Upper lobe of left lung (tissue), 6 donors: ENCODE measurements around the gene TMEM182. TPM values are rescaled to one million over a fixed set of nuclear protein-coding genes. Genes with fewer than 3 reads are reported as not detected.

Experiments used
- ATAC-seq, 2 donors: fragments of 200-7000 bp; cut with Tn5 transposase; one replicate each; pipeline ENCODE4 v1.9.1; 2022; ENCODE audit warnings: mild to moderate bottlenecking in 2 of 2, moderate library complexity in 2 of 2; ENCODE audit not compliant: low FRiP score in 2 of 2
- DNase-seq, 2 donors: peaks; one replicate each; pipeline ENCODE4 v3.0.0-alpha.2; 2019 to 2020
- H3K27ac ChIP-seq, 4 donors: fragments of 200-600 bp; sonication (generic); one replicate each; pipeline ENCODE4 v1.5.1; 2016 to 2019
- H3K27me3 ChIP-seq, 4 donors: fragments of 200-600 bp; sonication (generic); one replicate each; pipeline ENCODE4 v1.5.1; 2017 to 2019
- H3K36me3 ChIP-seq, 4 donors: fragments of 200-600 bp; sonication (generic); one replicate each; pipeline ENCODE4 v1.5.1; 2016 to 2019
- H3K4me1 ChIP-seq, 4 donors: fragments of 200-600 bp; sonication (generic); one replicate each; pipeline ENCODE4 v1.5.1; 2018 to 2019
- H3K4me3 ChIP-seq, 4 donors: fragments of 200-600 bp; sonication (generic); one replicate each; pipeline ENCODE4 v1.5.1; 2017 to 2019; ENCODE audit warnings: mild to moderate bottlenecking in 2 of 4, moderate library complexity in 1 of 4
- H3K9me3 ChIP-seq, 4 donors: fragments of 200-600 bp; sonication (generic); one replicate each; pipeline ENCODE4 v1.5.1; 2018 to 2019
- CTCF ChIP-seq, 6 experiments: fragments of 450-650 bp in 4 of 6; fragments of 200-600 bp in 2 of 6; sonication (generic) in 2 of 6; IDR thresholded peaks; one replicate each; pipeline ENCODE4 v1.5.1; 2016 to 2019; ENCODE audit warnings: antibody characterized with exemption in 6 of 6
- EP300 ChIP-seq, 4 donors: sonication (generic); formaldehyde crosslinking; IDR thresholded peaks; one replicate each; pipeline ENCODE4 v1.5.1; 2017; ENCODE audit warnings: antibody characterized with exemption in 4 of 4, control low read depth in 2 of 4
- POLR2A ChIP-seq, 4 donors: fragments of 450-650 bp; IDR thresholded peaks; one replicate each; pipeline ENCODE4 v1.5.1; 2016 to 2017; ENCODE audit warnings: antibody characterized with exemption in 4 of 4, mild to moderate bottlenecking in 2 of 4
- POLR2AphosphoS5 ChIP-seq, 2 donors: sonication (generic); formaldehyde crosslinking; IDR thresholded peaks; one replicate each; pipeline ENCODE4 v1.5.1; 2017; ENCODE audit warnings: antibody characterized with exemption in 2 of 2
- WGBS, 2 donors: methylation state at CpG; one replicate each; pipeline ENCODE4 v1.1.5; 2017 to 2018; 5-methylcytosine and 5-hydroxymethylcytosine counted together
- total RNA-seq, 6 donors: library from RNA; depleted of rRNA in 4 of 6; stranded (reverse); fragments of >200 nt in 4 of 6; gene quantifications; one replicate each; pipeline versions ENCODE4 v1.1.0 to v1.2.1, GENCODE V29; 2016 to 2021
- donor health status: DM: no; HTN: no; CAD: no; lungs with moderate emphysema.
- donor health status: DM: no; HTN: yes; CAD: no; lungs with severe emphysema.

The TMEM182 gene
- total RNA-seq, 6 donors from 2014 or later: 1.7 to 5.6 (median 2.7) TPM; not detected in 2

GRCh38 chr2:102765061-102765460 is 3.2 kb downstream of the TMEM182 start:
- Histone ChIP-seq H3K4me3 (no peak overlapping the region), H3K9me3 (no peaks in the 10 kb centered on the region), H3K4me1 (no peaks in the 10 kb centered on the region), H3K27me3 (no peaks in the 10 kb centered on the region), H3K27ac (no peak overlapping the region), H3K36me3 (no peaks in the 10 kb centered on the region)
- ATAC-seq: no peak
- TF ChIP-seq CTCF (IDR thresholded peaks at IDR 0.05): no peak
- TF ChIP-seq EP300 (IDR thresholded peaks at IDR 0.05): no peak
- WGBS, 2 donors: 90 to 100% methylated on average over 1 of the region's 1 CpG
- DNase-seq: no peak

- TF ChIP-seq POLR2AphosphoS5 (IDR thresholded peaks at IDR 0.05): no peak
- TF ChIP-seq POLR2A (IDR thresholded peaks at IDR 0.05): no peak
- no peak for TF ChIP-seq EP300 (IDR thresholded peaks at IDR 0.05)
- no peaks in the 10 kb centered on the region for H3K36me3 ChIP-seq
- no peaks in the 10 kb centered on the region for H3K27me3 ChIP-seq
- WGBS, 2 donors: 92 to 98% methylated on average over 3 of the region's 3 CpGs
- DNase-seq (no peak), ATAC-seq (no peak)
- no peak overlapping the region for H3K27ac ChIP-seq
- no peaks in the 10 kb centered on the region for H3K4me1 ChIP-seq
- H3K4me3 ChIP-seq: no peak overlapping the region
- no peaks in the 10 kb centered on the region for H3K9me3 ChIP-seq
Measured at GRCh38 chr2:102768253-102768652, 6.4 kb downstream of the TMEM182 start.

GRCh38 chr2:102768892-102769291 is 7.1 kb downstream of the TMEM182 start:
- Histone ChIP-seq H3K27me3 (no peaks in the 10 kb centered on the region), H3K4me1 (no peaks in the 10 kb centered on the region), H3K36me3 (no peaks in the 10 kb centered on the region), H3K4me3 (no peak overlapping the region), H3K9me3 (no peaks in the 10 kb centered on the region), H3K27ac (no peak overlapping the region)
- ATAC-seq: no peak
- no peak for DNase-seq
- TF ChIP-seq POLR2AphosphoS5 (IDR thresholded peaks at IDR 0.05) (no peak), EP300 (IDR thresholded peaks at IDR 0.05) (no peak), CTCF (IDR thresholded peaks at IDR 0.05) (no peak), POLR2A (IDR thresholded peaks at IDR 0.05) (no peak)

- TF ChIP-seq POLR2AphosphoS5 (IDR thresholded peaks at IDR 0.05) (no peak), EP300 (IDR thresholded peaks at IDR 0.05) (no peak), CTCF (IDR thresholded peaks at IDR 0.05) (no peak), POLR2A (IDR thresholded peaks at IDR 0.05) (no peak)
- no peak overlapping the region for H3K27ac ChIP-seq
- no peak for DNase-seq
- ATAC-seq: no peak
- no peaks in the 10 kb centered on the region for H3K9me3 ChIP-seq
- WGBS, 2 donors: 84 to 89% methylated on average over 3 of the region's 3 CpGs
- no peak overlapping the region for H3K4me3 ChIP-seq
- no peaks in the 10 kb centered on the region for H3K27me3 ChIP-seq
- no peaks in the 10 kb centered on the region for H3K4me1 ChIP-seq
- no peaks in the 10 kb centered on the region for H3K36me3 ChIP-seq
Measured at GRCh38 chr2:102770506-102770905, 8.7 kb downstream of the TMEM182 start.

- WGBS, 2 donors: 73 to 74% methylated on average over 3 of the region's 3 CpGs
- Histone ChIP-seq H3K36me3 (no peaks in the 10 kb centered on the region), H3K27me3 (no peaks in the 10 kb centered on the region), H3K27ac (no peak overlapping the region), H3K4me3 (no peak overlapping the region), H3K4me1 (no peaks in the 10 kb centered on the region), H3K9me3 (no peaks in the 10 kb centered on the region)
- DNase-seq: no peak
- no peak for ATAC-seq
- TF ChIP-seq POLR2A (IDR thresholded peaks at IDR 0.05) (no peak), CTCF (IDR thresholded peaks at IDR 0.05) (no peak), EP300 (IDR thresholded peaks at IDR 0.05) (no peak), POLR2AphosphoS5 (IDR thresholded peaks at IDR 0.05) (no peak)
Measured at GRCh38 chr2:102771114-102771513, 9.3 kb downstream of the TMEM182 start.
